SK-N-SH (cell line): Measurements from ENCODE around the gene TNK2.

Experiments
- CTCF ChIP-seq: fragments of 200-600 bp; sonication (generic); IDR thresholded peaks from 2 replicates; pipeline ENCODE4 v1.6.1; 2017; ENCODE audit warnings: antibody characterized with exemption, mild to moderate bottlenecking, moderate library complexity
- JUND ChIP-seq: IDR thresholded peaks from 2 replicates; pipeline ENCODE4 v1.4.0; 2012
- MAX ChIP-seq: IDR thresholded peaks from 2 replicates; pipeline ENCODE4 v1.4.0; 2012; ENCODE audit warnings: low read depth
- MXI1 ChIP-seq: IDR thresholded peaks from 2 replicates; pipeline ENCODE4 v1.6.1; 2012; ENCODE audit warnings: mild to moderate bottlenecking, low read depth, low read length, improper control_type of control experiment
- NFIC ChIP-seq: IDR thresholded peaks from 2 replicates; pipeline ENCODE4 v1.4.0; 2012; ENCODE audit warnings: borderline replicate concordance
- PBX3 ChIP-seq: IDR thresholded peaks from 2 replicates; pipeline ENCODE4; 2012
- RAD21 ChIP-seq: IDR thresholded peaks from 2 replicates; pipeline ENCODE4 v1.6.1; 2012; ENCODE audit warnings: mild to moderate bottlenecking, low read length
- REST ChIP-seq: IDR thresholded peaks from 2 replicates; pipeline ENCODE4 v1.6.1; 2012; ENCODE audit warnings: mild to moderate bottlenecking, low read depth, low read length, moderate library complexity
- SMC3 ChIP-seq: IDR thresholded peaks from 2 replicates; pipeline ENCODE4 v1.6.1; 2012; ENCODE audit warnings: low read depth, low read length, improper control_type of control experiment
- TAF1 ChIP-seq: IDR thresholded peaks from 2 replicates; pipeline ENCODE4 v1.6.1; 2012; ENCODE audit warnings: low read depth, mild to moderate bottlenecking, low read length, moderate library complexity, borderline replicate concordance
- YY1 ChIP-seq: IDR thresholded peaks from 2 replicates; pipeline ENCODE4 v1.4.0; 2012; ENCODE audit warnings: low read depth, mild to moderate bottlenecking
- ZBTB33 ChIP-seq: IDR thresholded peaks from 2 replicates; pipeline ENCODE4 v1.4.0; 2012; ENCODE audit warnings: low read depth, borderline replicate concordance

- TF ChIP-seq CTCF (no peak), NFIC (no peak), RAD21 (no peak), TAF1 (no peak), SMC3 (no peak), MAX (no peak), ZBTB33 (no peak), MXI1 (no peak), YY1 (no peak), JUND (no peak), REST (no peak), PBX3 (no peak)
Observed at GRCh38 chr3:195883160-195883559, 25.2 kb downstream of the TNK2 start.
